ENCODE measurements around the gene XCL2.

GRCh38 chr1:168567568-168567967 lies 23.8 kb upstream of the XCL2 start:
- TF ChIP-seq POLR2A (IDR thresholded peaks at IDR 0.05), result no peak
- TF ChIP-seq CTCF (IDR thresholded peaks at IDR 0.05), result no peak
